ENCODE results near the gene CELF5.

The CELF5 gene

GRCh38 chr19:3262362-3262761 lies 37.9 kb downstream of the CELF5 start:
- no peak for DNase-seq
- Mint-ChIP-seq H3K27ac (no peak overlapping the region), H3K4me3 (no peak overlapping the region)

GRCh38 chr19:3263866-3264265 lies 39.4 kb downstream of the CELF5 start:
- Mint-ChIP-seq H3K4me3 (no peak overlapping the region), H3K4me1 (ENCODE audit: low read depth) (no peaks in the 10 kb centered on the region), H3K27ac (no peak overlapping the region), H3K36me3 (ENCODE audit: low read depth) (no peaks in the 10 kb centered on the region), H3K9me3 (no peaks in the 10 kb centered on the region), H3K27me3 (peaks cover 24% of the 10 kb centered on the region)
- no peak for DNase-seq

More at GRCh38 chr19:3262362-3262761, 37.9 kb downstream of the CELF5 start:
- Mint-ChIP-seq H3K9me3 (no peaks in the 10 kb centered on the region), H3K4me1 (ENCODE audit: low read depth) (no peaks in the 10 kb centered on the region), H3K36me3 (ENCODE audit: low read depth) (no peaks in the 10 kb centered on the region), H3K27me3 (peaks cover 13% of the 10 kb centered on the region)

GRCh38 chr19:3265432-3265831 lies 41.0 kb downstream of the CELF5 start:
- H3K27ac Mint-ChIP-seq, result no peak overlapping the region
- H3K27me3 Mint-ChIP-seq, result peaks cover 35% of the 10 kb centered on the region
- no peaks in the 10 kb centered on the region for H3K9me3 Mint-ChIP-seq
- H3K36me3 Mint-ChIP-seq (ENCODE audit: low read depth), result no peaks in the 10 kb centered on the region
- peaks cover 2% of the 10 kb centered on the region for H3K4me1 Mint-ChIP-seq (ENCODE audit: low read depth)
- no peak overlapping the region for H3K4me3 Mint-ChIP-seq
- no peak for DNase-seq

- Mint-ChIP-seq H3K27ac (no peak overlapping the region), H3K27me3 (peaks cover 35% of the 10 kb centered on the region), H3K36me3 (ENCODE audit: low read depth) (no peaks in the 10 kb centered on the region), H3K4me1 (ENCODE audit: low read depth) (peaks cover 2% of the 10 kb centered on the region), H3K4me3 (no peak overlapping the region), H3K9me3 (no peaks in the 10 kb centered on the region)
- DNase-seq, result no peak
Measured at GRCh38 chr19:3266092-3266693, 41.7 kb downstream of the CELF5 start.

GRCh38 chr19:3266792-3267514 lies 42.5 kb downstream of the CELF5 start:
- H3K27ac Mint-ChIP-seq, result no peak overlapping the region
- peaks cover 43% of the 10 kb centered on the region for H3K27me3 Mint-ChIP-seq
- peaks cover 2% of the 10 kb centered on the region for H3K4me1 Mint-ChIP-seq (ENCODE audit: low read depth)
- H3K9me3 Mint-ChIP-seq, result no peaks in the 10 kb centered on the region
- DNase-seq, result no peak
- no peaks in the 10 kb centered on the region for H3K36me3 Mint-ChIP-seq (ENCODE audit: low read depth)
- H3K4me3 Mint-ChIP-seq, result no peak overlapping the region

GRCh38 chr19:3268326-3268725 lies 43.9 kb downstream of the CELF5 start:
- no peaks in the 10 kb centered on the region for H3K9me3 Mint-ChIP-seq
- peaks cover 2% of the 10 kb centered on the region for H3K4me1 Mint-ChIP-seq (ENCODE audit: low read depth)
- no peaks in the 10 kb centered on the region for H3K36me3 Mint-ChIP-seq (ENCODE audit: low read depth)
- H3K27ac Mint-ChIP-seq, result no peak overlapping the region
- no peak overlapping the region for H3K4me3 Mint-ChIP-seq
- H3K27me3 Mint-ChIP-seq, result peaks cover 47% of the 10 kb centered on the region
- no peak for DNase-seq

- peaks cover 47% of the 10 kb centered on the region for H3K27me3 Mint-ChIP-seq
Measured at GRCh38 chr19:3268763-3269162, 44.3 kb downstream of the CELF5 start.

GRCh38 chr19:3269916-3270671 lies 45.6 kb downstream of the CELF5 start:
- H3K36me3 Mint-ChIP-seq (ENCODE audit: low read depth), result no peaks in the 10 kb centered on the region
- no peak overlapping the region for H3K4me3 Mint-ChIP-seq
- peaks cover 47% of the 10 kb centered on the region for H3K27me3 Mint-ChIP-seq
- H3K4me1 Mint-ChIP-seq (ENCODE audit: low read depth), result peaks cover 10% of the 10 kb centered on the region
- H3K9me3 Mint-ChIP-seq, result no peaks in the 10 kb centered on the region
- no peak overlapping the region for H3K27ac Mint-ChIP-seq
- DNase-seq, result no peak

More at GRCh38 chr19:3268763-3269162, 44.3 kb downstream of the CELF5 start:
- no peak for DNase-seq
- Mint-ChIP-seq H3K36me3 (ENCODE audit: low read depth) (no peaks in the 10 kb centered on the region), H3K4me1 (ENCODE audit: low read depth) (peaks cover 2% of the 10 kb centered on the region), H3K27ac (no peak overlapping the region), H3K9me3 (no peaks in the 10 kb centered on the region), H3K4me3 (no peak overlapping the region)

GRCh38 chr19:3270902-3271301 lies 46.4 kb downstream of the CELF5 start:
- no peaks in the 10 kb centered on the region for H3K9me3 Mint-ChIP-seq
- no peak overlapping the region for H3K27ac Mint-ChIP-seq
- peaks cover 47% of the 10 kb centered on the region for H3K27me3 Mint-ChIP-seq
- H3K4me1 Mint-ChIP-seq (ENCODE audit: low read depth), result peaks cover 14% of the 10 kb centered on the region
- H3K36me3 Mint-ChIP-seq (ENCODE audit: low read depth), result no peaks in the 10 kb centered on the region
- peak; percentile 54 for DNase-seq
- H3K4me3 Mint-ChIP-seq, result no peak overlapping the region

GRCh38 chr19:3272401-3272931 lies 48.0 kb downstream of the CELF5 start:
- no peak for DNase-seq
- H3K36me3 Mint-ChIP-seq (ENCODE audit: low read depth), result no peaks in the 10 kb centered on the region
- peaks cover 14% of the 10 kb centered on the region for H3K4me1 Mint-ChIP-seq (ENCODE audit: low read depth)
- H3K27me3 Mint-ChIP-seq, result peaks cover 38% of the 10 kb centered on the region
- H3K27ac Mint-ChIP-seq, result no peak overlapping the region
- H3K9me3 Mint-ChIP-seq, result no peaks in the 10 kb centered on the region
- no peak overlapping the region for H3K4me3 Mint-ChIP-seq

GRCh38 chr19:3272952-3273351 lies 48.5 kb downstream of the CELF5 start:
- Mint-ChIP-seq H3K4me3 (no peak overlapping the region), H3K9me3 (no peaks in the 10 kb centered on the region), H3K36me3 (ENCODE audit: low read depth) (no peaks in the 10 kb centered on the region), H3K27ac (no peak overlapping the region), H3K27me3 (peaks cover 35% of the 10 kb centered on the region), H3K4me1 (ENCODE audit: low read depth) (peaks cover 14% of the 10 kb centered on the region)
- DNase-seq, result no peak

- no peak for DNase-seq
- Mint-ChIP-seq H3K27ac (no peak overlapping the region), H3K36me3 (ENCODE audit: low read depth) (no peaks in the 10 kb centered on the region), H3K4me1 (ENCODE audit: low read depth) (peaks cover 14% of the 10 kb centered on the region), H3K9me3 (no peaks in the 10 kb centered on the region), H3K4me3 (peak overlapping the region; percentile 78), H3K27me3 (peaks cover 21% of the 10 kb centered on the region)
Measured at GRCh38 chr19:3274245-3274941, 49.9 kb downstream of the CELF5 start.

- no peaks in the 10 kb centered on the region for H3K9me3 Mint-ChIP-seq
- peaks cover 13% of the 10 kb centered on the region for H3K4me1 Mint-ChIP-seq (ENCODE audit: low read depth)
- H3K4me3 Mint-ChIP-seq, result peak overlapping the region; percentile 78
- peak overlapping the region; percentile 81 for H3K27ac Mint-ChIP-seq
- H3K36me3 Mint-ChIP-seq (ENCODE audit: low read depth), result no peaks in the 10 kb centered on the region
- DNase-seq, result no peak
- H3K27me3 Mint-ChIP-seq, result peaks cover 14% of the 10 kb centered on the region
Measured at GRCh38 chr19:3274942-3275582, 50.6 kb downstream of the CELF5 start.

Measured in activated T-cell treated with anti-CD3 and anti-CD28 coated beads, Interleukin-2, amount 50 U/mL, for 24 hours (primary cell).